Measurements from ENCODE around the gene ALOX5.
"Not testable (repeated sequence)": the region's sequence is repeated elsewhere in the genome, so short reads cannot be mapped to it uniquely, and the experiment has no call there.

The ALOX5 gene

GRCh38 chr10:45404087-45404769, 30.2 kb downstream of the ALOX5 start:
- H4K20me1 ChIP-seq: peaks cover 0 to 12% (median 0%) of the 10 kb centered on the region in 11 experiments; a peak in 4 of 22 replicates
- peaks cover 0 to 30% (median 19%) of the 10 kb centered on the region in 11 experiments; a peak in 16 of 22 replicates for H3K9me3 ChIP-seq (replicated peaks in 1 of 11)
- no peaks in the 10 kb centered on the region for H3K27me3 ChIP-seq
- peak overlapping the region in 7 of 10 experiments; percentile 2 to 35 (median 14); a peak in 4 of 20 replicates for H3K4me3 ChIP-seq
- TF ChIP-seq Cebpa-rat (IDR thresholded peaks at IDR 0.05): peak in 7 of 11 experiments; percentile 26 to 82 (median 35); a peak in 7 of 22 replicates
- peak overlapping the region; percentile 49 to 66 (median 57); a peak in 19 of 22 replicates for H3K9ac ChIP-seq
- peaks cover 17 to 93% (median 77%) of the 10 kb centered on the region in 11 experiments; a peak in 21 of 22 replicates for H3K36me3 ChIP-seq
- peak overlapping the region; percentile 43 to 82 (median 73); a peak in 21 of 22 replicates for H3K27ac ChIP-seq
- peaks cover 29 to 100% (median 90%) of the 10 kb centered on the region in 10 experiments for H3K4me1 ChIP-seq
- H3K4me2 ChIP-seq: peak overlapping the region; percentile 69 to 95 (median 85)

DNA sequence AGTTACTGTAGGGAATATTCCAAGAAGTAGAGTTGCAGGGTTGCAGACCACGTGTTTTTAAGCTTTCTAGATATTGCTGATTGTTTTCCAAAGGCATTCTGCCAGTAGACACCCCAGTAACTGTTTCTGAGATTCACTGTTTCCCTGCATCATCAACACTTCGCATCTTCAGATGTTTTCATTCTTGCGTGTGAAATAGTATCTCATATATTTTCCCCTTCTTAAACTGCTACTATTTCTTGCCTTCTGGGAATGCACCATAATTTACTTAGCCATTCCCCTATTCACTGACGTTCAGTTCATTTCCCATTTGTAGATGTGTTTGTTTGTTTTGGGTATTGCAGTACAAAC, 30.7 kb downstream of the ALOX5 start:
- peaks cover 16 to 93% (median 75%) of the 10 kb centered on the region in 11 experiments; a peak in 21 of 22 replicates for H3K36me3 ChIP-seq
- peaks cover 0 to 25% (median 14%) of the 10 kb centered on the region in 11 experiments; a peak in 15 of 22 replicates for H3K9me3 ChIP-seq (replicated peaks in 1 of 11)
- no peaks in the 10 kb centered on the region for H3K27me3 ChIP-seq
- H4K20me1 ChIP-seq: peaks cover 0 to 12% (median 0%) of the 10 kb centered on the region in 11 experiments; a peak in 4 of 22 replicates
- peak overlapping the region in 6 of 10 experiments; percentile 2 to 35 (median 12); a peak in 3 of 20 replicates for H3K4me3 ChIP-seq
- H3K27ac ChIP-seq: peak overlapping the region; percentile 43 to 82 (median 69); a peak in 21 of 22 replicates
- TF ChIP-seq Cebpa-rat (IDR thresholded peaks at IDR 0.05): no peak
- H3K9ac ChIP-seq: peak overlapping the region in 10 of 11 experiments; percentile 24 to 66 (median 51); a peak in 16 of 22 replicates
- H3K4me2 ChIP-seq: peak overlapping the region; percentile 69 to 95 (median 85)
- H3K4me1 ChIP-seq: peaks cover 29 to 100% (median 93%) of the 10 kb centered on the region in 10 experiments

DNA sequence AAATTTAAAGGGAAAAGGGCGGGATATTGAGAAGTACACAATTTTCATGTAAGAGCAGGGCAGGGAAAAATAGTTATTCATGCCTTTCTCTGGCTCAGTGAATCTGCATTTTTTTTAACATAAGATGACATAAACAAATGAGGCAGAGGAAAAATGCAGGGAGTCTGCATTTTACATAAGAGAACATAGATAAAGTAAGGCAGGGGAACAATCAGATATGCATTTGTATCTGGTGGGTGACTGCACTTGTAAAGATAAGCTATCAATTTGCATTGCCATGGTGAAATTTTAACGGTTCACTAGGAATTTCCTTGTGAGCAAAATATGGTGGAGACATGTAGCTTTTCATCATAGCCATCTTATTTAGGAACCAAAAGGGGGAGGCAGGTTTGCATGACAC, 33.5 kb downstream of the ALOX5 start:
- Histone ChIP-seq H3K9me3 (replicated peaks in 1 of 11) (peaks cover 0 to 34% (median 13%) of the 10 kb centered on the region in 11 experiments; a peak in 15 of 22 replicates), H3K4me1 (peaks cover 26 to 98% (median 67%) of the 10 kb centered on the region in 10 experiments), H4K20me1 (peaks cover 0 to 12% (median 0%) of the 10 kb centered on the region in 11 experiments; a peak in 4 of 22 replicates), H3K27ac (no peak overlapping the region), H3K36me3 (peaks cover 16 to 93% (median 75%) of the 10 kb centered on the region in 11 experiments), H3K27me3 (no peaks in the 10 kb centered on the region), H3K9ac (no peak overlapping the region), H3K4me2 (peak overlapping the region in 6 of 11 experiments; percentile 23 to 95 (median 77); a peak in 10 of 22 replicates), H3K4me3 (no peak overlapping the region)
- no peak for TF ChIP-seq Cebpa-rat (IDR thresholded peaks at IDR 0.05)

- peak overlapping the region in 8 of 11 experiments; percentile 9 to 76 (median 34); a peak in 11 of 22 replicates for H3K27ac ChIP-seq
- peaks cover 0 to 43% (median 17%) of the 10 kb centered on the region in 11 experiments; a peak in 15 of 22 replicates for H3K9me3 ChIP-seq (replicated peaks in 1 of 11)
- no peak overlapping the region for H3K4me3 ChIP-seq
- no peaks in the 10 kb centered on the region for H3K27me3 ChIP-seq
- no peak for TF ChIP-seq Cebpa-rat (IDR thresholded peaks at IDR 0.05)
- H3K9ac ChIP-seq: peak overlapping the region in 2 of 11 experiments; percentile 19 to 53; a peak in 2 of 22 replicates
- peaks cover 14 to 93% (median 56%) of the 10 kb centered on the region in 10 experiments for H3K4me1 ChIP-seq
- peaks cover 16 to 94% (median 76%) of the 10 kb centered on the region in 11 experiments for H3K36me3 ChIP-seq
- H3K4me2 ChIP-seq: peak overlapping the region in 6 of 11 experiments; percentile 14 to 95 (median 77); a peak in 12 of 22 replicates
- peaks cover 0 to 8% (median 0%) of the 10 kb centered on the region in 11 experiments; a peak in 4 of 22 replicates for H4K20me1 ChIP-seq
Observed at GRCh38 chr10:45408421-45409319, 34.7 kb downstream of the ALOX5 start.

- H4K20me1 ChIP-seq, H3K4me3 ChIP-seq, H3K27me3 ChIP-seq: not testable (repeated sequence)
- H3K27ac ChIP-seq: peak overlapping the region in 7 of 11 experiments; percentile 9 to 76 (median 48); a peak in 11 of 22 replicates
- H3K9ac ChIP-seq: peak overlapping the region in 2 of 11 experiments; percentile 19 to 53; a peak in 2 of 22 replicates
- peaks cover 7 to 88% (median 50%) of the 10 kb centered on the region in 10 experiments for H3K4me1 ChIP-seq
- peaks cover 16 to 100% (median 80%) of the 10 kb centered on the region in 11 experiments for H3K36me3 ChIP-seq
- H3K4me2 ChIP-seq: peak overlapping the region in 3 of 11 experiments; percentile 69 to 95 (median 85); a peak in 7 of 22 replicates
- peaks cover 0 to 47% (median 21%) of the 10 kb centered on the region in 11 experiments; a peak in 16 of 22 replicates for H3K9me3 ChIP-seq (replicated peaks in 1 of 11)
Observed at GRCh38 chr10:45409347-45409746, 35.3 kb downstream of the ALOX5 start.

DNA sequence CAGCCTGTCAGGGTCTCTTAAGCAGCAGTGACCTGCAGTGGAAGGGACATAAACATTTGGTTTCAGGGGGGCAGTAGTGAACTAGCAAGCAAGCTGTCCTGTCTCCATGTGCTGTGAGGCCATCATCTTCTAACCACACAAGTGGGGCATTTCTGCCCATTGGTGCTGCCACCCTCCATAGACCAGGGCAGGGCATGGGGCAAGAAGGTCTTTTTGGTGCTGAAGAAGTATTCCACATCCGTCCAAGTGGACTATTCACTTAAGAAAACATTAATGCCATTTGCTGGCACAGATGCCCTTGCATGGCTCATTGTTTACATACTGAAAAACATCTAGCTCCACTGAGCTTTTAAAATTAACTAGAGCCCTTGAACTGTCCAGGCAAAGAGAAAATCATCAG, 35.8 kb downstream of the ALOX5 start:
- H3K4me3 ChIP-seq: no peak overlapping the region
- H3K36me3 ChIP-seq: peaks cover 16 to 100% (median 77%) of the 10 kb centered on the region in 11 experiments
- no peak for TF ChIP-seq Cebpa-rat (IDR thresholded peaks at IDR 0.05)
- H3K27me3 ChIP-seq: no peaks in the 10 kb centered on the region
- peak overlapping the region in 3 of 11 experiments; percentile 69 to 95 (median 85); a peak in 6 of 22 replicates for H3K4me2 ChIP-seq
- H3K4me1 ChIP-seq: peaks cover 3 to 83% (median 45%) of the 10 kb centered on the region in 10 experiments
- H3K9me3 ChIP-seq (replicated peaks in 1 of 11): peaks cover 0 to 47% (median 21%) of the 10 kb centered on the region in 11 experiments; a peak in 16 of 22 replicates
- peak overlapping the region in 6 of 11 experiments; percentile 9 to 76 (median 57); a peak in 9 of 22 replicates for H3K27ac ChIP-seq
- H3K9ac ChIP-seq: peak overlapping the region in 2 of 11 experiments; percentile 19 to 53; a peak in 1 of 22 replicates
- H4K20me1 ChIP-seq: peaks cover 0 to 6% (median 0%) of the 10 kb centered on the region in 11 experiments; a peak in 2 of 22 replicates

- Histone ChIP-seq H3K4me2 (peak overlapping the region in 3 of 11 experiments; percentile 9 to 95 (median 69); a peak in 4 of 22 replicates), H3K9ac (peak overlapping the region in 2 of 11 experiments; percentile 40 to 63; a peak in 4 of 22 replicates), H3K4me3 (peak overlapping the region in 2 of 10 experiments; percentile 9 to 14; a peak in 2 of 20 replicates), H3K9me3 (replicated peaks in 1 of 11) (peaks cover 0 to 47% (median 22%) of the 10 kb centered on the region in 11 experiments; a peak in 16 of 22 replicates), H3K4me1 (peaks cover 0 to 77% (median 39%) of the 10 kb centered on the region in 10 experiments; a peak in 16 of 20 replicates), H3K27me3 (no peaks in the 10 kb centered on the region), H4K20me1 (peaks cover 0 to 6% (median 0%) of the 10 kb centered on the region in 11 experiments; a peak in 1 of 22 replicates), H3K27ac (peak overlapping the region in 4 of 11 experiments; percentile 8 to 76 (median 70); a peak in 7 of 22 replicates), H3K36me3 (peaks cover 16 to 99% (median 74%) of the 10 kb centered on the region in 11 experiments)
- TF ChIP-seq Cebpa-rat (IDR thresholded peaks at IDR 0.05): no peak
Observed at GRCh38 chr10:45410489-45410806, 36.4 kb downstream of the ALOX5 start.

All from BLaER1 treated with 17β-estradiol and CSF1 and Interleukin-3, amounts not matched to agents 10 nM and 100 nM (cell line).